Stimulated activated CD8-positive, alpha-beta memory T cell treated with anti-CD3 and anti-CD28 coated beads, Interleukin-7, amount 100 ng/mL, for 48 hours (primary cell): ENCODE data around the gene CKMT2.
A peak's percentile ranks its signal among the peaks of the same experiment; 100 is the strongest.

Experiments used
- DNase-seq, 2 donors: peaks; one replicate each; pipeline ENCODE4 v3.0.0-alpha.2; 2020; ENCODE audit warnings: low read depth in 1 of 2; ENCODE audit errors: extremely low read depth in 1 of 2

Gene CKMT2

GRCh38 chr5:81233080-81233634 lies at the start of gene CKMT2:
Gene CKMT2 (plus strand): TSS chr5:81233322. CDS start chr5:81251133, 17,811 bp downstream.
- no peak for DNase-seq

GRCh38 chr5:81183811-81184748 lies 49.0 kb upstream of the CKMT2 start:
- no peak for DNase-seq

GRCh38 chr5:81184749-81185110 lies 48.4 kb upstream of the CKMT2 start:
- no peak for DNase-seq

DNA sequence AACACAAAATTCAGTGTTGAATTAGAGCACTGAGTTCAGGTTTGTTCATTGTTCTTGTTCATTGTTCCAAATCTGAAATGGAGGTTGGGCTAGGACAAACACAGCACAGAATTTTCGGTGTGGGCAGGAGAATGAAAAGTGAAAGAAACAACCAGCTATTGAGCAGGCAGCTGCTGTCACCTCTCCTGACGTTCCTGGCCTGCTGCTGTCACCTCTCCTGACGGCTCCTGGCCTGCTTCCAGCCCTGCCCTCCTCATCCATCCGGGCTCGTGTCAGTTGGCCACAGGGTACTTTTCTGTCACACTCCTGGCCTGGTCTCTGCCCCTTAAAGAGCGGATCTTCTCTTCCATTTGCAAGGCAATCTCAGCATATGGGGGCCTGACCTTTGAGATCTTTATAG lies 45.2 kb upstream of the CKMT2 start:
- no peak for DNase-seq

DNA sequence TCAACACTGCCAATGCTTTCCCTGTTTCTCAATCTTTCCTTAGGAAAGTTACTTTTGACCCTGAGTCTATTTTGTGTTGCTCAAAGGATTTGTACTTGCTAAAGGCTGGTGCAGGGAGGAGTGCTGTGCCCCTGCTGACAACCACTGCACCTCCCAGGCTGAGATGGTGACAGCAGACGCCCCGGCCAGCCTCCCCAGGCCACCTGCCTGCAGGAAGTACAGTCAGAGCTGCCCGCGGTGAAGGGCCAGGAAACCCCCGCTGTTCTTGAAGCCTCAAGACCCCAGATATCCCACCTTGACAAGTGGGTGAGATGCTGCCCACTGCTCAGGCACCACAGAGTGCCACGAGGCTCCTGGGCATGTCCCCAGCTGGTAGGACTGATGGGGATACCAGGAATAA lies 44.2 kb upstream of the CKMT2 start:
- no peak for DNase-seq

DNA sequence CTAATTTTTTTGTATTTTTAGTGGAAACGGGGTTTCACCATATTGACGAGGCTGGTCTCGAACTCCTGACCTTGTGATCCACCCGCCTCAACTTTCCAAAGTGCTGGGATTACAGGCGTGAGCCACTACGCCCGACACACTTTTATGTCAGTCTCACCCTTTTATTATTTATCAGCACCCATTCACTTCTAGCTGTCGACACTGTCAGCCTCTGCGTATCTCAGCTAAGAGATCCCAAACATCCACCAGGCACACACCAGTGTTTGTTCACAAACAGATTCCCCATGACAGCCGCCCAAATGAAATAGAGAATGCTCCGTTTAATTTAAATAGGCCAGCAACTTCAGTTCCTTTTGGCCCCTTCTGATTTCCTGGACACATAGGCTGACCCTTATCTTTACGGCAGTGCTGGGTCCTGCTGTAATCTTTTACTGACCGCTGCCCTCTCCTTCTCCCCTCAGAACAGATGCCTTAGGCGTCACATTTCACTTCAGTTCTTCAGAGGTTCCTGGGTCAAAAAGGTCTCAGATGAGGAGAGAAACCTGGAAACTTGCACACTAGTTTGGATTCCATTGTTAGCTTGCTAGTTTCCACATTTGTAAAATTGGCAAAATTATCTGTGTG lies 43.1 kb upstream of the CKMT2 start:
- no peak for DNase-seq

GRCh38 chr5:81191726-81192372 lies 41.3 kb upstream of the CKMT2 start:
- no peak for DNase-seq

GRCh38 chr5:81192373-81192750 lies 40.8 kb upstream of the CKMT2 start:
- DNase-seq: no peak

DNA sequence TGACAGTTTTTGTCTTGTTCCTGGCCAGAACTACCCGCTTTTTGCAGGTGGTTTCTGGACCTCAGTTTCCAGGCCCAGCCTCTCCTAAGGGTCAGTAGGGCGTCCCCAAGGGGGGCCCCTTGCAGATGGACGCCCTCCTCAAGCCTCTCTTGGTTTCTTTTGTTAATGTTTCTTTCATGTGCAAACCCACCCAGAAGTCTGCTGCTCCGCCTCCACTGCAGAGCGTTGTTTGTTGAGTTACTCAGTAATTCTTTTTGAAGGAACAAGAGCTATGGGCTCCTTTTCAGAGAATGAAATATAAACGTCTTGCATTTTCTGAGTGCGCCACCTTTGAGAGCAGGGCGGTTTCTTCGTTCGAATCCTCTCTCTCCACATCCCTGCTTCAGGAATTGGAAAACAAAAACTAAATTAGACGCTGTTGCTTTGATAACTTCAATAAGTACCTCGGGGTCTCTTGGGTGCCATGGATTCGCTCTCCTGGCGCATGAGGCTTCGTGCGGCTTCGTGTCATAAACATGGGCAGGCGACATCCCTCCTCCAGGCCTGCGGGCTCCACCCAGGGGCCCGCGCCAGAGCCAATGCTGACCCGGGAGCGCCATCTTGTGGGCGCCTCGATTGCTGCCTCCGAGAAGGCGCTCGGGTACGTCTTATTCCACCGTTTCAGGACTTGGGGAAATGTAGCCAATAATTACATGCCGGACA lies 38.3 kb upstream of the CKMT2 start:
- peak; percentile 62 to 64 for DNase-seq

- DNase-seq: no peak
Observed at GRCh38 chr5:81195335-81195929, 37.7 kb upstream of the CKMT2 start.

DNA sequence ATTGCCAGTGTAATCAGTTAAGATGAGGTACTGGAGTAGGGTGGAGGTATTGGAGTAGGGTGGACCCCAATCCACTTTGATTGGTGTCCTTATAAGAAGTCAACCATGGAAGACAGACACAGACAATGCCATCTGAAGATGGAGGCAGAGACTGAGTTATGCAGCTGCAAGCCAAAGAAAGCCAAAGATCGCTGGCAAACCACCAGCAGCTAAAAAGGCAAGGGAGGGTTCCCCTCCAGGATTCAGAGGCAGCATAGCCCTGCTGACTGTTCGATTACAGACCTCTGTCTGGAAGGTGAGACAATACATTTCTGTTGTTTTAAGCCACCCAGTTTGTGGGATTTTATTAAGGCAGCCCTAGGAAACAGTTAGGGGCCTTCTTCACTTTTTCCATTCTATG lies 30.5 kb upstream of the CKMT2 start:
- no peak for DNase-seq

DNA sequence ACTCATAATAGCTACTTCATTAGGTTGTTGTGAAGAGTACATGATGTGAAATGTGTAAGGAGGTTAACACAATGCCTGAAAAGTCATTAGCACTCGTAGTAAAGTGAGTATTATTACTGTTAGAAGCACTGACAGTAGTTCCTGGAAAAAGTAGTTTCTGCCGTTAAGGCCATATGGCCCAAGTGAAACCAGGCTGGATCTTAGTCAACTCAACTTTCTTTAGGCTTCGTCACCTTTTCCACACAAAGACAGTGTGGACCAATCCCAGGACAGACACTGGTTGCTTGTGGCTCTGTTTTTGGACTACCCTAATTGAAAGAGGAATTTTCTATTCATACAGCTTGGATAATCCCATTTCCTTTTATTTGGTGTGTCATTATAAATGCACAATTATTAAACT lies 29.4 kb upstream of the CKMT2 start:
- DNase-seq: no peak

- no peak for DNase-seq
Observed at GRCh38 chr5:81204205-81204604, 28.9 kb upstream of the CKMT2 start.

- DNase-seq: no peak
Observed at GRCh38 chr5:81205058-81205457, 28.1 kb upstream of the CKMT2 start.

DNA sequence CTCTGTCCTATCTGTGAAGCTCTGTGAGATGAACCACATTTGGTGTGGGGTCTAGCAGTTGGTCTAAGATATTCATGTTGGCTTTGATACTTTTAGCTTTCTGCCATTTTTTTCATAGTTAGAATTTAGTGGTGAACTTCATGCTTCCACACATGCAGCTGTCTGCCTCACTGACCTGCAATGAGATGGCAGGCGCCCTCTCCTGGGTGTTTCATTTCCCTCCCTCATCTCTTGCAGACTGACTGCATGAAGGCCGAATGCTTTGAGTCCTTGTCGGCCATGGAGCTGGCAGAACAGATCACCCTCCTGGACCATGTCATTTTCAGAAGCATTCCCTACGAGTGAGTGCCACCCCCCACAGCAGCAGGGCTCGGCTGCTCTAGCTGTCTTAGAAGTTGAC lies 26.1 kb upstream of the CKMT2 start:
- DNase-seq: no peak

DNA sequence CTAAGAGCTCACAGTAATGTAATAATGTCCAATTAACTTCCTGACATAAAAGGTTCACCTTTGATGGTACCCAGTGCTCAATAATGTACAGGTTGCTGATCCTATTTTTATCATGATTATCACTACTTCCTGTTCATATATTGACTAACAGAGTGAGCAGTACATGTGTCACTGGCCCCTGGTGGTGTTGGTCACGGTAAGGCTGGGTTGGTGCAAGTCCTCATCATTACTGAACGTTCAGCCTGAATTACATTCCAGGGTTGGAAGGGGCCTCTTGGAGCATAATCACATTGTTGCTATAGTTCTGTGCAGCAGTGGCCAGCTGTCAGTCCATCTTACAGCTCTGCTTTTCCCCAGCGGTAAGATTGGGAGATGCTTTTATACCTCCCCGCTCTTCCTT lies 24.2 kb upstream of the CKMT2 start:
- DNase-seq: no peak

- no peak for DNase-seq
Observed at GRCh38 chr5:81209386-81209785, 23.7 kb upstream of the CKMT2 start.

DNA sequence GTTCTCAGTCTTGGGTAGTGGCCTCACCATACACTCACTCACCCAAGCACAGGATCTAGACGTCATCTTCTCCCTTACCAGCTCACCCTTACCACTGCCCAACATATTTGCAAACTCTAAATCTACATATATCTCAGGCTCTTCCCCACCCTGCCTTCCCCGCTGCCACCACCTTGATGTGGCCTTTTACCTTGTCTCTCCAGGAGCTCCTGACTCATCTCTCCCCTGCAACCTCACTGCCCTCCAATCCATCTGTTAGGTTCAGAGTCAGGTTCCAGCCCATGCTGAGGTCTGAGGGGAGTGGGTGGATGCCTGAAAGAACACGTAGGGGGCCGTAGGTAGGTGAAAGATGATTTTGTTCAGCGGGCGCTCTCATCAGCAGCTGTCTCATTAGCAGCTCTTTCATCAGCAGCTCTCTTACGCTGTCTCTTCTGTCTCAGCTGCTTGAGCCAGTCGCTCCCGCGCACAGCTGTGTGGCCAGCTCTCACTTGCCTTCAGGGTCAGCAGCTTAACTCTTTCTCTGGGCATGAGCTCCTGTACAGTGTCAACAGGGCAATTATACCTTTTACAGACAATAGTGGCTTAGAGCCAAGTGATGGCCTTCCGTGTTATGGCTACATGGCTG lies 23.1 kb upstream of the CKMT2 start:
- peak; percentile 16 to 53 for DNase-seq

GRCh38 chr5:81212211-81212751 lies 20.8 kb upstream of the CKMT2 start:
- no peak for DNase-seq

DNA sequence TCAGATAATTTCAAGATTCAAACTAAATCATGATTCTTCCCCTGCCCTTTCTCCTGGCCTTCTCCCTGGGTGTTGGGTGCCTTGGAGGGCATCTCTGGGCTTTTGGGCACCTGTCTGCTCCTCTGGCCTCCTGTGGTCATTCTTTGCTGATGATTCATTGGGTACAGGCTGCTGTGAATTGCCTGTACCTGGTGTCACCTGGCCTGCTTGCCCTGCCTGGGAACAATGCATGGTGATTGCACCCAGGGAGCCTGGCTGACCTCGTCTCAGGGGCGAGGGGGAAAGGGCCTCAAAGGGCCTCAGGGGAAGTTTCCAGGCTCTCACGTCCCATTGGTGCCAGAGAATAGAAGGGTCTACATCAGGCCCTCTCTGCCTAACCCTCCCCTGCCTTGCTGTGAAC lies 20.1 kb upstream of the CKMT2 start:
- no peak for DNase-seq
